Measurements from ENCODE around the gene CAB39.

- TF ChIP-seq EZH2 (IDR thresholded peaks at IDR 0.05; ENCODE audit: low read length, missing control alignments) (no peak), CTCF (conservative IDR thresholded peaks at IDR 0.05 in 1 of 2, IDR thresholded peaks at IDR 0.05 in 1 of 2; ENCODE audit: low read depth in 1 of 2, low read length in 2 of 2) (no peak)
These were observed 78.3 kb downstream of the CAB39 start for GRCh38 chr2:230790981-230791380.

Data from fibroblast of lung (primary cell).